Common myeloid progenitor, CD34-positive (primary cell): ENCODE results near the gene OR6C75.
"Not testable (repeated sequence)": the region's sequence is repeated elsewhere in the genome, so short reads cannot be mapped to it uniquely, and the experiment has no call there.

Experiments used
- CTCF ChIA-PET: fragments of 350-600 bp; sonication (Branson Sonifier 250); formaldehyde crosslinking; loops from one replicate; lab custom pipeline; 2021; ENCODE audit warnings: antibody characterized with exemption; lab: Charles Lee
- POLR2A ChIA-PET: fragments of 350-600 bp; sonication (Branson Sonifier 250); formaldehyde crosslinking; loops from one replicate; lab custom pipeline; 2021; ENCODE audit warnings: antibody characterized with exemption; lab: Charles Lee
- DNase-seq, 3 donors: peaks; one replicate each; pipeline versions ENCODE4 v3.0.0 to v3.0.0-alpha.2; 2013
- H3K27ac ChIP-seq, 2 experiments: 1 replicate in 1 of 2; 2 replicates in 1 of 2; pipeline ENCODE4 v1.7.0; 2013; ENCODE audit warnings: inconsistent platforms in 2 of 2, low read length in 2 of 2, mild to moderate bottlenecking in 2 of 2, low read depth in 1 of 2, moderate library complexity in 1 of 2; ENCODE audit not compliant: severe bottlenecking in 2 of 2, insufficient read depth in 1 of 2, poor library complexity in 1 of 2
- H3K27me3 ChIP-seq, 5 experiments: replicated peaks in 2 of 5; 1 replicate in 3 of 5; 2 replicates in 2 of 5; pipeline versions ENCODE4 v1.6.1 to v1.7.0; 2013; ENCODE audit warnings: low read length in 4 of 5, mild to moderate bottlenecking in 2 of 5, moderate library complexity in 2 of 5, inconsistent platforms in 1 of 5; ENCODE audit not compliant: insufficient read depth in 5 of 5, control insufficient read depth in 4 of 5
- H3K36me3 ChIP-seq, 4 experiments: 1 replicate in 2 of 4; 2 replicates in 2 of 4; pipeline versions ENCODE4 v1.6.1 to v1.7.0; 2013; ENCODE audit warnings: low read length in 3 of 4, control low read depth in 1 of 4, mild to moderate bottlenecking in 1 of 4; ENCODE audit not compliant: control insufficient read depth in 4 of 4, insufficient read depth in 4 of 4
- H3K4me1 ChIP-seq, 4 experiments: 1 replicate in 3 of 4; 2 replicates in 1 of 4; pipeline versions ENCODE4 v1.6.1 to v1.7.1; 2013; ENCODE audit warnings: low read length in 3 of 4, mild to moderate bottlenecking in 3 of 4, control low read depth in 1 of 4, inconsistent platforms in 1 of 4, moderate library complexity in 1 of 4; ENCODE audit not compliant: control insufficient read depth in 4 of 4, insufficient read depth in 4 of 4; ENCODE audit errors: control extremely low read depth in 1 of 4
- H3K4me3 ChIP-seq, 7 experiments: 1 replicate in 4 of 7; 2 replicates in 3 of 7; pipeline versions ENCODE4 v1.5.1 to v1.7.0; 2013; ENCODE audit warnings: mild to moderate bottlenecking in 7 of 7, low read length in 6 of 7, moderate library complexity in 6 of 7, inconsistent platforms in 2 of 7, low read depth in 2 of 7, control low read depth in 1 of 7; ENCODE audit not compliant: insufficient read depth in 4 of 7, control insufficient read depth in 1 of 7; ENCODE audit errors: extremely low read depth in 1 of 7
- H3K9me3 ChIP-seq, 5 experiments: 1 replicate in 4 of 5; 2 replicates in 1 of 5; pipeline versions ENCODE4 v1.6.1 to v1.7.1; 2013; ENCODE audit warnings: low read length in 4 of 5, mild to moderate bottlenecking in 2 of 5, inconsistent platforms in 1 of 5, low read depth in 1 of 5, moderate library complexity in 1 of 5; ENCODE audit not compliant: control insufficient read depth in 4 of 5, insufficient read depth in 2 of 5; ENCODE audit errors: control extremely low read depth in 1 of 5
- WGBS: methylation state at CpG from one replicate; pipeline ENCODE4 v1.1.5; 2013; ENCODE audit not compliant: insufficient coverage; 5-methylcytosine and 5-hydroxymethylcytosine counted together

OR6C75 gene

GRCh38 chr12:55409133-55409532 is 46.4 kb downstream of the OR6C75 start:
- CTCF ChIA-PET, H3K9me3 ChIP-seq, POLR2A ChIA-PET, H3K36me3 ChIP-seq, H3K27ac ChIP-seq, H3K4me3 ChIP-seq, H3K4me1 ChIP-seq, DNase-seq, H3K27me3 ChIP-seq: not testable (repeated sequence)
- no CpG with 5 or more reads among the region's 1 CpG for WGBS

- WGBS, result 97% methylated on average over 8 of the region's 15 CpGs
- H3K4me3 ChIP-seq, H3K27me3 ChIP-seq, DNase-seq, H3K9me3 ChIP-seq, H3K36me3 ChIP-seq, H3K4me1 ChIP-seq, CTCF ChIA-PET, POLR2A ChIA-PET, H3K27ac ChIP-seq: not testable (repeated sequence)
Measured at GRCh38 chr12:55412138-55412537, 49.4 kb downstream of the OR6C75 start.

DNA sequence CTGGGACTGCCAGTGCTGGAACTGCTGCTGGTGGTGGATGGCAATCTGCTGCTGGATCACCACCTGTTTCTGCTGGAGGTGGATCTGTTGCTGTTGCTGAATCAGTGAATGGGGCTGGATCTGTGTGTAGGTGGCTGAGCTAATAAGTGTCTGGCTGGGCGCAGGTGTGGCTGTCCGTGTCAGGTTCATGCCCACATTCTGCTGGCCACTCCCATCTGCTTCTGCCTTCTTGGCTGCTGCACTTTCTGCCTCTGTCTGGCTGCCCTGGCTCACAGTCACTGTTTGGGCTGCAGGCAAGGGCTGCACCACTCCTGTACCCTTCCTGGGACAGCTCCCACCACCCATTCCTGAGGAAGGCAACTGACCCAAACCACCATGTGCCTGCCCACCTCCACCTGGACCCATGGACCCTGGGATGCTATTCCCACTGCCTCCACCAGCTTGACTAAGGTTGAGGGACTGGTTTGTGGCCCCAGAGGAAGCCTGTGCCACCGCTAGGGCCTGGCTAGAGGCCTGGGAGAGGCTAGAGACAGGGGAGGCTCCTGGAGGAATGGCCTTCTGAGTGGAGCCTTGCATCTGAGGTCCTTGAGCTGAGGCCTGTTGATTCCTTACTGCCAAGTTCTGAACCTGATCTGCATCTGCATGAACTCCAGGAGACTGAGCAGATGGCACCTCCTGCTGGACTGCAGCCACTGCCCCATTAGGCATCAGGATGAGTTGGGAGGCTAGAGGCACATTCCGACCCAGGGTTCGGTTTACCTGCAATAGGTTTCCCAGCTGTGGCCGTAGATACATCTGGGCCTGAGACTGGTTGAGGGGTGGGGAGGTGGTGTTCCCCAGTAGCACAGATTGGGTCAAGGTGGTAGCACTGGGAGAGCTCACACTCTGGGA is 51.0 kb downstream of the OR6C75 start:
- CTCF ChIA-PET, H3K36me3 ChIP-seq, H3K4me1 ChIP-seq, H3K4me3 ChIP-seq, H3K27ac ChIP-seq, DNase-seq, H3K27me3 ChIP-seq, POLR2A ChIA-PET, H3K9me3 ChIP-seq: not testable (repeated sequence)
- WGBS, result no CpG with 5 or more reads among the region's 6 CpGs

- H3K27ac ChIP-seq, H3K9me3 ChIP-seq, H3K4me3 ChIP-seq, H3K4me1 ChIP-seq, POLR2A ChIA-PET, CTCF ChIA-PET, H3K36me3 ChIP-seq, DNase-seq, H3K27me3 ChIP-seq: not testable (repeated sequence)
- WGBS, result 72% methylated on average over 3 of the region's 11 CpGs
Measured at GRCh38 chr12:55414396-55414823, 51.6 kb downstream of the OR6C75 start.

DNA sequence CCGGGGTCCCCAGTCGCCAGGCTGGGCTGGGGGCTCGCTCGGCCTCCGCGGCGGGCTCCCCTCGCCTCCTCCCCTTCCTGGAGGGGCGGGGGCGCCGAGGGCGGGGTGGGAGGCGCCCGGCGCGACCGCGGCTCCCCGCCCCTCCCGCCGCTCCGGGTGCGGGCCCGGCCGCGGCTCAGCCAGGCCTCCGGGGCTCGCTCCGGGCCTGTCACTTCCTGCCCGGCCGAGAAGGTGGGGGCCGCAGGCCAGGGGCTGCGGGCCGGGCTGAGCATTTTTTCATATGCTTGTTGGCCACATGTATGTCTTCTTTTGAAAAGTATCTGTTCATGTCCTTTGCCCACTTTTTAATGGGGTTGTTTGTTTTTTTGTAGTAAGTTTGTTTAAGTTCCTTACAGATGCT is 52.1 kb downstream of the OR6C75 start:
- H3K27ac ChIP-seq, H3K27me3 ChIP-seq, H3K36me3 ChIP-seq, H3K4me1 ChIP-seq, POLR2A ChIA-PET, CTCF ChIA-PET, H3K9me3 ChIP-seq: not testable (repeated sequence)
- no CpG with 5 or more reads among the region's 34 CpGs for WGBS
- H3K4me3 ChIP-seq, result peak overlapping the region in 2 of 7 experiments; percentile 39 to 42
- DNase-seq, result peak in 2 of 3 donors; percentile 8 to 10

GRCh38 chr12:55416961-55417360 is 54.2 kb downstream of the OR6C75 start:
- 100% methylated on average over 1 of the region's 1 CpG for WGBS

More at GRCh38 chr12:55416961-55417360, 54.2 kb downstream of the OR6C75 start:
- no peak overlapping the region for H3K4me3 ChIP-seq
- POLR2A ChIA-PET, result no interaction called here
- H3K36me3 ChIP-seq, result no peaks in the 10 kb centered on the region
- CTCF ChIA-PET, result no interaction called here
- peaks cover 0 to 4% (median 0%) of the 10 kb centered on the region in 4 experiments for H3K4me1 ChIP-seq
- H3K9me3 ChIP-seq, result peaks cover 0 to 2% (median 0%) of the 10 kb centered on the region in 5 experiments
- no peak overlapping the region for H3K27ac ChIP-seq
- no peak for DNase-seq
- H3K27me3 ChIP-seq, result peaks cover 0 to 8% (median 0%) of the 10 kb centered on the region in 5 experiments
